HG03575 (cell line): ENCODE data around the gene IFITM10.

ENCODE experiments used
- ATAC-seq: cut with Tn5 transposase; IDR thresholded peaks from one replicate; pipeline ENCODE4 v1.9.1; 2021; ENCODE audit not compliant: unreplicated experiment, insufficient number of reproducible peaks, low FRiP score; ENCODE audit errors: extremely low read depth

Gene IFITM10

GRCh38 chr11:1755692-1756561, 5.5 kb upstream of the IFITM10 start:
- no peak for ATAC-seq

GRCh38 chr11:1755344-1755691, 4.9 kb upstream of the IFITM10 start:
- no peak for ATAC-seq

- no peak for ATAC-seq
These were observed 4.2 kb upstream of the IFITM10 start for GRCh38 chr11:1754376-1755150.

- ATAC-seq = no peak
These were observed 3.5 kb upstream of the IFITM10 start for GRCh38 chr11:1753929-1754305.

- ATAC-seq = no peak
These were observed 3.0 kb upstream of the IFITM10 start for GRCh38 chr11:1753229-1753928.

- no peak for ATAC-seq
These were observed 2.5 kb upstream of the IFITM10 start for GRCh38 chr11:1752907-1753228.

- ATAC-seq = no peak
These were observed 1.9 kb upstream of the IFITM10 start for GRCh38 chr11:1751999-1752906.

GRCh38 chr11:1751531-1751921, 1.1 kb upstream of the IFITM10 start:
- ATAC-seq = no peak

- ATAC-seq = no peak
These were observed 590 bp upstream of the IFITM10 start for GRCh38 chr11:1750840-1751530.

GRCh38 chr11:1749395-1750351, 722 bp downstream of the IFITM10 start:
- ATAC-seq = no peak

- ATAC-seq = no peak
These were observed 1.6 kb downstream of the IFITM10 start for GRCh38 chr11:1748636-1749394.

- no peak for ATAC-seq
These were observed 2.4 kb downstream of the IFITM10 start for GRCh38 chr11:1747753-1748635.

GRCh38 chr11:1746956-1747752, 3.2 kb downstream of the IFITM10 start:
- no peak for ATAC-seq

- no peak for ATAC-seq
These were observed 3.9 kb downstream of the IFITM10 start for GRCh38 chr11:1746511-1746931.

- ATAC-seq = no peak
These were observed 4.6 kb downstream of the IFITM10 start for GRCh38 chr11:1745701-1746320.
